Prostate gland (tissue), 2 donors: ENCODE data around the gene PLA2G12A. TPM values are rescaled to one million over a fixed set of nuclear protein-coding genes. Genes with fewer than 3 reads are reported as not detected.

ENCODE experiments used
- DNase-seq: peaks from one replicate; pipeline ENCODE4 v3.0.0-alpha.2; 2019; ENCODE audit warnings: low spot score
- H3K27ac ChIP-seq, 2 donors: fragments of 200-600 bp; sonication (generic); 2 replicates each; pipeline ENCODE4 v1.5.1; 2017 to 2019
- H3K27me3 ChIP-seq: fragments of 200-600 bp; sonication (generic); replicated peaks from 2 replicates; pipeline ENCODE4 v1.5.1; 2019; ENCODE audit not compliant: insufficient read depth
- H3K36me3 ChIP-seq, 2 donors: fragments of 200-600 bp; sonication (generic); 1 replicate in 1 of 2; 2 replicates in 1 of 2; pipeline versions ENCODE4 v1.5.1 to v1.8.1; 2017 to 2019
- H3K4me1 ChIP-seq: fragments of 200-600 bp; sonication (generic); replicated peaks from 2 replicates; pipeline ENCODE4 v1.5.1; 2019
- H3K4me3 ChIP-seq, 2 donors: fragments of 200-600 bp; sonication (generic); 2 replicates each; pipeline ENCODE4 v1.5.1; 2017 to 2019
- H3K9me3 ChIP-seq: fragments of 200-600 bp; sonication (generic); 2 replicates; pipeline ENCODE4 v1.5.1; 2017
- POLR2A ChIP-seq: fragments of 450-650 bp; IDR thresholded peaks from one replicate; pipeline ENCODE4 v1.6.1; 2016; ENCODE audit warnings: antibody characterized with exemption, mild to moderate bottlenecking
- POLR2AphosphoS5 ChIP-seq: sonication (generic); formaldehyde crosslinking; IDR thresholded peaks from one replicate; pipeline ENCODE4 v1.6.1; 2017; ENCODE audit warnings: antibody characterized with exemption
- WGBS: methylation state at CpG from one replicate; pipeline ENCODE4 v1.1.5; 2018; 5-methylcytosine and 5-hydroxymethylcytosine counted together
- intact Hi-C: fragments of 100-400 bp; cut with DNase I; formaldehyde crosslinking; loops from one replicate; pipeline ENCODE4 v1.14.2; 2022
- total RNA-seq, 2 donors: library from RNA; depleted of rRNA; stranded (reverse); fragments of >200 nt; gene quantifications; one replicate each; pipeline ENCODE4 v1.1.0, GENCODE V29; 2016
- TF ChIP-seq, protein P1 (sequence below), 4 experiments: fragments of 200-600 bp in 2 of 4; fragments of 450-650 bp in 2 of 4; sonication (generic) in 2 of 4; IDR thresholded peaks; 1 replicate in 3 of 4; 2 replicates in 1 of 4; pipeline ENCODE4 v1.5.1; 2016 to 2019; ENCODE audit warnings: antibody characterized with exemption in 4 of 4, mild to moderate bottlenecking in 2 of 4, moderate library complexity in 2 of 4

Gene PLA2G12A
- total RNA-seq, 2 donors from 2014 or later: 20.2 to 122 TPM

DNA sequence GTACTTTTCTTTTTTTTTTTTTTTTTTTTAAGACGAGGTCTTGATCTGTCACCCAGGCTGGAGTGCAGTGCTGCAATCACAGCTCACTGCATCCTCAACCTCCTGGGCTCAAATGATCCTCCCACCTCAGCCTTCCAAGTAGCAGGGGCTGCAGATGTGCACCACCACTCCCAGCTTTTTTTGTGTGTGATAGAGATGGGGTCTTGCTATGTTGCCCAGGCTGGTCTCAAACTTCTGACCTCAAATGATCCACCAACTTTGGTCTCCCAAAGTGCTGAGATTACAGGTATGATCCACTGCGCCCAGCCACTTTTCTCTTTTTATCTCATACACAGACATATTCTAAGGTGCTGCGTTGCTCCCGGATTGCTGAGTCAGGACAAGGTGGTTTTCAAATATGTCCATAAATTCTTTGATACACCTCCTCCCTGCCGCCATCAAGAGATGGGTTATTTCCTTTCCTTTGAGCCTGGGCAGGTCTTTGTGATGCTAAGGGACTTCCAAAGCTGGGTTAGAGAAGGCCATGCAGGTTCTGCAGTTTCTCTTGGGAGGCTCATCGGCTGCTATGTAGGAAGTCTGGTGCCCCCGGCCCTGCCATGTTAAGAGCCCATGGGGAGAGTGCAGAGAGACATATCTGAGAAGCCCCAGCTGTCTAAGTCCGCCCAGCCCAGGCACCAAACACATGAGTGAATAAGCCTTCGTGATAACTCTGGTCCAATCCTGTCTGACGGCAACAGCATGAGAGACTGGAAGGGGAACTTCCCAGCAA, 8.4 kb upstream of the PLA2G12A start:
- no peak for DNase-seq
- H3K36me3 ChIP-seq: no peaks in the 10 kb centered on the region
- intact Hi-C loops: no loop called here
- H3K27me3 ChIP-seq: no peaks in the 10 kb centered on the region
- no peak overlapping the region for H3K4me3 ChIP-seq
- TF ChIP-seq POLR2A (no peak), POLR2AphosphoS5 (no peak)
- TF ChIP-seq, protein P1, sequence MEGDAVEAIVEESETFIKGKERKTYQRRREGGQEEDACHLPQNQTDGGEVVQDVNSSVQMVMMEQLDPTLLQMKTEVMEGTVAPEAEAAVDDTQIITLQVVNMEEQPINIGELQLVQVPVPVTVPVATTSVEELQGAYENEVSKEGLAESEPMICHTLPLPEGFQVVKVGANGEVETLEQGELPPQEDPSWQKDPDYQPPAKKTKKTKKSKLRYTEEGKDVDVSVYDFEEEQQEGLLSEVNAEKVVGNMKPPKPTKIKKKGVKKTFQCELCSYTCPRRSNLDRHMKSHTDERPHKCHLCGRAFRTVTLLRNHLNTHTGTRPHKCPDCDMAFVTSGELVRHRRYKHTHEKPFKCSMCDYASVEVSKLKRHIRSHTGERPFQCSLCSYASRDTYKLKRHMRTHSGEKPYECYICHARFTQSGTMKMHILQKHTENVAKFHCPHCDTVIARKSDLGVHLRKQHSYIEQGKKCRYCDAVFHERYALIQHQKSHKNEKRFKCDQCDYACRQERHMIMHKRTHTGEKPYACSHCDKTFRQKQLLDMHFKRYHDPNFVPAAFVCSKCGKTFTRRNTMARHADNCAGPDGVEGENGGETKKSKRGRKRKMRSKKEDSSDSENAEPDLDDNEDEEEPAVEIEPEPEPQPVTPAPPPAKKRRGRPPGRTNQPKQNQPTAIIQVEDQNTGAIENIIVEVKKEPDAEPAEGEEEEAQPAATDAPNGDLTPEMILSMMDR (IDR thresholded peaks at IDR 0.05): no peak
- H3K9me3 ChIP-seq: no peaks in the 10 kb centered on the region
- 82% methylated on average over 10 of the region's 10 CpGs for WGBS
- H3K27ac ChIP-seq: no peak overlapping the region
- H3K4me1 ChIP-seq: peaks cover 6% of the 10 kb centered on the region

DNA sequence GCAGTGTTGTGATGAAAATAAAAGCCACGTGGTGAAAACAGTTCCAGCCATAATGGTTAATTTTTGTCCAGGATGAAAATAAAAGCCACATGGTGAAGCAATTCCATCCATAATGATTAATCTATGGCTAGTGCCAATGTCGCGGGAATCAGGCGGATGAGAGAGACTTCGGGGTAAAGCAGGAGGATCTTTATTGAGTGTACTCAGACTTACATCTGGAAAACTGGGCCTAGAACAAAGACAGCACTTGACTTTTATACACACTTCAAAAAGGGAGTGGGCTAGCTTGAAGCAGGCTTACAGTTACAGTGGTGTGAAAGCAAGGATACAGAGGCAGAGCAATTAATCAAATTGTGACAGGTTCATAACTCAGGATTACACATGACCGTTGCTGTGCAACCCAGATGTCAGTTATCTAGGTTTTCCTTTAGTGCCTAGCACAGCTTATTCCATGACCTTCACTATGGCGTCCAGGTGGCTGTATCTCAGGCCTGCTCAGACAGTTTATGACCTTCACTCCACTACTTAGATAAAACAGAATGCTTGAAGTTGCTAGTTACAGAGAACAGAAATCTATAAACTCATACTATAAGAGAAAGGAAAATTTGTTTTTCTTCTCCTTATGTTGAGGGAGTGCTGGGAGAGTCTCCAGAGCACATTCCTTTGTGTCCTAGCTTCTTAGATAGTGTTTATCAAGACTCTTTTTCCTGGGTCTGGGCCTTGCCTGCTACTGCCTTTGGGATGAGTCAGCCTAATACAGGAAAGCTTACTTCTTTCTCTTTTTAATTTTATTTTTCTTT, 5.9 kb upstream of the PLA2G12A start:
- Histone ChIP-seq H3K9me3 (no peaks in the 10 kb centered on the region), H3K4me3 (no peak overlapping the region), H3K36me3 (no peaks in the 10 kb centered on the region), H3K27ac (no peak overlapping the region), H3K4me1 (peaks cover 6% of the 10 kb centered on the region), H3K27me3 (no peaks in the 10 kb centered on the region)
- WGBS: 66% methylated on average over 7 of the region's 7 CpGs
- no peak for TF ChIP-seq POLR2A
- TF ChIP-seq, protein P1 (IDR thresholded peaks at IDR 0.05): no peak
- no peak for TF ChIP-seq POLR2AphosphoS5
- intact Hi-C loops: no loop called here
- no peak for DNase-seq

DNA sequence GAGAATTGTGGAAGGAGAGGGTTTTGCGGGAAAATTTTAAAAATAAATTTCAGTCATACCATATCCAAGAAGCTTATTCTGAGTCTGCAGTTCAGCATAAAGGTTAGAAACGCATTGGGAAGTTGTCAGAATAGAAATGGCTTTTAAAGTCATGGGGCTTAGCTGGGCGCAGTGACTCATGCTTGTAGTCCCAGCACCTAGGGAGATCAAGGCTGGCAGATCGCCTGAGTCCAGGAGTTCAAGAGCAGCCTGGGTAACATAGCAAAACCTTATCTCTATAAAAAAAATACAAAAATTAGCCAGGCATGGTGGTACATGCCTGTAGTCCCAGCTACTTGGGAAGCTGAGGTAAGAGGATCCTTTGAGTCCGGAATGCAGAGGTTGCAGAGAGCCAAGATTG, 3.9 kb upstream of the PLA2G12A start:
- TF ChIP-seq, protein P1 (IDR thresholded peaks at IDR 0.05): no peak
- TF ChIP-seq POLR2AphosphoS5 (no peak), POLR2A (no peak)
- intact Hi-C loops: loop anchor here (5.0 kb wide), 1 partner anchor 79 kb away; no protein-coding TSS in a partner anchor
- Histone ChIP-seq H3K4me1 (peaks cover 6% of the 10 kb centered on the region), H3K27me3 (no peaks in the 10 kb centered on the region), H3K27ac (no peak overlapping the region), H3K4me3 (no peak overlapping the region), H3K9me3 (no peaks in the 10 kb centered on the region), H3K36me3 (no peaks in the 10 kb centered on the region)
- WGBS: 86% methylated on average over 5 of the region's 5 CpGs
- DNase-seq: no peak

DNA sequence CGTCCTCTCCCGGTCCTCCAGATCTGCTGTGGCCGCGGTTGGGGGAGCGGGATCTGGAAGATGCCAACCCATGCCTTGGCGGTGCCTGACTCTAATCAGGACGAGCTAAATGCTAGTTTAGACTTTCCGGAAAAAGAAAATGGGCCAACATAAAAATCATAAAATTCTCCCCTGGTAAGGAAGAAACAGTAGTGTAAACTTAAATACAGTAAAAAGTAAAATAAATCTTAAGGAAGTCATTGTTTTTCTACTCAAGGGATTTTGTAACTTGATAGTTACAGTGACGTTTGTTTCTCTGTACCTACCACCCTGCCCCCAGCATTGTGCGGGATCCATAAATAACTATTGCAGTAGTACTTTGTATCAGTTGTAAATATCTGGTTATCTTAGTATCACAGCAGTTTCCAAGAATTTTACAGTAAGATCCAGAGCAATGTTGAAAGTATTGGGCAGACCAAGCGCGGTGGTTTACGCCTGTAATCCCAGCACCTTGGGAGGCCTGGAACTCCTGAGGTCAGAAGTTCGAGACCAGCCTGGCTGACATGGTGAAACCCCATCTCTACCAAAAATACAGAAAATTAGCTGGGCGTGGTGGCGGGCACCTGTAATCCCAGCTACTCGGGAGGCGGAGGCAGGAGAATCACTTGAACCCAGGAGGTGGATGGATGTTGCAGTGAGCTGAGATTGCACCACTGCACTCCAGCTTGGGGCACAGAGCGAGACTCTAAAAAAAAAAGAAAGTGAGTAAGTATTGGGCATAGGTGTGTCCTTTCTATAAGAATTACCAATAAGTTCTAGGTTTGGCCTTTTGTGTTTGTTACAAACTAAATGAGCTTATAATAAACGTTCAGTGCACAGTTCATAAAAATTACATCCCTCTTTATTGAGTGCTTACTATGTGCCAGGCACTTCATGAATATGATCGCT, 1.0 kb upstream of the PLA2G12A start:
- intact Hi-C loops: loop anchor here (5.0 kb wide), 1 partner anchor 81 kb away; no protein-coding TSS in a partner anchor
- no peaks in the 10 kb centered on the region for H3K9me3 ChIP-seq
- H3K27ac ChIP-seq: peak overlapping the region; percentile 87
- H3K4me1 ChIP-seq: peaks cover 6% of the 10 kb centered on the region
- TF ChIP-seq POLR2AphosphoS5 (no peak), POLR2A (no peak)
- TF ChIP-seq, protein P1 (IDR thresholded peaks at IDR 0.05): no peak
- 52% methylated on average over 21 of the region's 21 CpGs for WGBS
- no peaks in the 10 kb centered on the region for H3K27me3 ChIP-seq
- DNase-seq: no peak
- H3K36me3 ChIP-seq: no peaks in the 10 kb centered on the region
- H3K4me3 ChIP-seq: peak overlapping the region; percentile 71 to 75
